Astrocyte of the spinal cord (primary cell): ENCODE data around the gene SSBP2.

Experiments
- DNase-seq: peaks from one replicate; pipeline ENCODE4 v3.0.0; 2011; ENCODE audit warnings: low read depth, low spot score
- H3K4me3 ChIP-seq: 2 replicates; pipeline ENCODE4 v1.5.1; 2011; ENCODE audit warnings: low read depth, mild to moderate bottlenecking, low read length, moderate library complexity
- in situ Hi-C: cut with HindIII; loops from 2 replicates; pipeline ENCODE4 v1.10.0; 2017; ENCODE audit warnings: low sequenced_read_pairs
- TF ChIP-seq, protein P1 (sequence below): IDR thresholded peaks from 2 replicates; pipeline ENCODE4 v1.5.1; 2012; ENCODE audit warnings: low read depth, mild to moderate bottlenecking, low read length, inconsistent platforms

Gene SSBP2

GRCh38 chr5:81547001-81547400 is 203.9 kb downstream of the SSBP2 start:
- in situ Hi-C loops = no loop called here
- TF ChIP-seq, protein P1, sequence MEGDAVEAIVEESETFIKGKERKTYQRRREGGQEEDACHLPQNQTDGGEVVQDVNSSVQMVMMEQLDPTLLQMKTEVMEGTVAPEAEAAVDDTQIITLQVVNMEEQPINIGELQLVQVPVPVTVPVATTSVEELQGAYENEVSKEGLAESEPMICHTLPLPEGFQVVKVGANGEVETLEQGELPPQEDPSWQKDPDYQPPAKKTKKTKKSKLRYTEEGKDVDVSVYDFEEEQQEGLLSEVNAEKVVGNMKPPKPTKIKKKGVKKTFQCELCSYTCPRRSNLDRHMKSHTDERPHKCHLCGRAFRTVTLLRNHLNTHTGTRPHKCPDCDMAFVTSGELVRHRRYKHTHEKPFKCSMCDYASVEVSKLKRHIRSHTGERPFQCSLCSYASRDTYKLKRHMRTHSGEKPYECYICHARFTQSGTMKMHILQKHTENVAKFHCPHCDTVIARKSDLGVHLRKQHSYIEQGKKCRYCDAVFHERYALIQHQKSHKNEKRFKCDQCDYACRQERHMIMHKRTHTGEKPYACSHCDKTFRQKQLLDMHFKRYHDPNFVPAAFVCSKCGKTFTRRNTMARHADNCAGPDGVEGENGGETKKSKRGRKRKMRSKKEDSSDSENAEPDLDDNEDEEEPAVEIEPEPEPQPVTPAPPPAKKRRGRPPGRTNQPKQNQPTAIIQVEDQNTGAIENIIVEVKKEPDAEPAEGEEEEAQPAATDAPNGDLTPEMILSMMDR = no peak
- H3K4me3 ChIP-seq = no peak overlapping the region
- no peak for DNase-seq

DNA sequence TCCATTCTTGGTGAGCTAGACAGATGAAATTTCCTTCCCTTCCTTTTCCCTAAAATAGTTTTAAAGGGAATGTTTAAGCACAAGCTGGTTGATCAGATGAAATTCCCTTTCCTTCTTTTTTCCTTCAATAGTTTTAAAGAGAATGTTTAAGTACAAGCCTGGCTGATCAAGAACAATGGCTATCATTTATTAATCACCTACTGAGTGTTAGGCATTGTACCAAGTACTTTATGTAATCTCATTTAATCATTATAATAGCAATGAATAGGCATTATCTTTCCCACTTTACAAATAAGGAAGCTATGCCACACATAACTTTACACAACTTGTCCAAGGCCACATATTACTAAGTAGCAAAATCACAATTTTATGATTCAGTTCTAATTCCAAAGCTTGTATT is 205.0 kb downstream of the SSBP2 start:
- in situ Hi-C loops = no loop called here
- DNase-seq = no peak
- no peak overlapping the region for H3K4me3 ChIP-seq
- TF ChIP-seq, protein P1 = no peak

GRCh38 chr5:81544351-81545018 is 206.4 kb downstream of the SSBP2 start:
- no peak overlapping the region for H3K4me3 ChIP-seq
- in situ Hi-C loops = no loop called here
- TF ChIP-seq, protein P1 = no peak
- no peak for DNase-seq

DNA sequence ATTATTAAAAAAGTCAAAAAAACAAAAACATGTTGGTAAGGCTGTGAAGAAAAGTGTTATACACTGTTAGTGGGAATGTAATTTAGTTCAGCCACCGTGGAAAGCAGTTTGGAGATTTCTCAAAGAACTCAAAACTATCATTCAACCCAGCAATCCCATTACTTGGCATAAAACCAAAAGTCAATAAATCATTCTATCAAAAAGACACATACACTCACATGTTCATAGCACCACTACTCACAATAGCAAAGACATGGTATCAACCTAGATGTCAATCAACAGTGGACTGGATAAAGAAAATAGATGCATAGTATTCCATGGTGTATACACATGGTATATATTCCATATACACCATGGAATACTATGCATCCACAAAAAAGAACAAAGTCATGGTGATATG is 208.7 kb downstream of the SSBP2 start:
- in situ Hi-C loops = no loop called here
- TF ChIP-seq, protein P1 = no peak
- DNase-seq = no peak
- H3K4me3 ChIP-seq = no peak overlapping the region

GRCh38 chr5:81537905-81538547 is 212.9 kb downstream of the SSBP2 start:
- in situ Hi-C loops = no loop called here
- H3K4me3 ChIP-seq = no peak overlapping the region
- TF ChIP-seq, protein P1 = no peak
- no peak for DNase-seq

- in situ Hi-C loops = no loop called here
- H3K4me3 ChIP-seq = no peak overlapping the region
- no peak for DNase-seq
- TF ChIP-seq, protein P1 = no peak
Measured at GRCh38 chr5:81534441-81534840, 216.5 kb downstream of the SSBP2 start.
